Stimulated activated CD4-positive, alpha-beta T cell treated with anti-CD3 and anti-CD28 coated beads, Interleukin-15, amount 100 ng/mL, for 24 hours (primary cell): ENCODE data around the gene ABHD2.
A peak's percentile ranks its signal among the peaks of the same experiment; 100 is the strongest.
"Not testable (repeated sequence)": the region's sequence is repeated elsewhere in the genome, so short reads cannot be mapped to it uniquely, and the experiment has no call there.

Source experiments
- DNase-seq: peaks from one replicate; pipeline ENCODE4 v3.0.0-alpha.2; 2020

ABHD2 gene

GRCh38 chr15:89243046-89243690 lies 154.9 kb downstream of the ABHD2 start:
- DNase-seq, result no peak

DNA sequence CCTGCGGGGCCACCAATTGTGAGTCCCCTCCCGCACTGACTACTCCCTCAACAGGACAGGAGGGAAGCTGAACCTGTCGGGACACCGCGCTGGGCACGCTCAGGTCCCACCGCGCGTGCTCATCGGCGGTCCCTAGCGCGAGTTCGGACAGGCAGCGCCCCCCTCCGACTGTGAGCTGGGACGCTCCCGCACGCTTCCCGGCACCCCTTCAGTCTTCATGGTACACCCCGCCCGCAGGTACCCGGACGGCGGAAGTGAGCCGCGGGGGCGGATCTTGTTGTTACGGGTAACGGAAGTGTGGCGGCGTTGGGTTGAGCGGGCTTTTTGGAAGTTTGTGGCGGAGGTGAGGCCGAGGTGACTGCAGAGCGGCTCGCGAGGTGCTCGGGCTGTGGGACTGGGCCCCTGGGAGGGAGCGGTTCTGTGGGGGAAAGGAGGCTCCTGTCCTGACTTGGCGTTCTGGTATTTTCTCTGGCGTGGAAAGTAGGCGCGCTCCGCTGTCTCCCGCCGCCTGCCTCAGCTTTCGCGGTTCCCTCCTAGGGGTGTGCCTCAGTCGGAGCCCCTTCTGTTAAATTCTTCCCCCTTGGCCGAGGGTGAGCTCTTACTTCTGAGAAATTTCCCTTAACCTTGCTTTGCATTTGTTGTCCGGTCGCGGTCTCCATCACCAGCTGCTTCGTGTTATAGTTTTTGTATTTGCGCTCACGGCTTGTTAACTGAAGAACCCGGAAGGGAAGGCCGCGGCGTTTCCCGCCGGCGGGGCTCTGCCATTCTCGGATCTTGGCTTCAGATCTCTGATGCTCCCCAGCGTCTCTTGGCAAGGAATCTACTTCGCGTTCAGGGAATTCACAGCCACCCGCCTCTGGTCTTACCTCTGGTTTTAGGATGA lies 155.7 kb downstream of the ABHD2 start, which contains the start of gene FANCI:
FANCI (plus strand) TSS at position 289 of the 883 bp plus-strand sequence. CDS start 3,669 bp downstream, outside the sequence.
- peak; percentile 99 for DNase-seq

- DNase-seq, result no peak
Measured at GRCh38 chr15:89244574-89244903, 156.3 kb downstream of the ABHD2 start.

DNA sequence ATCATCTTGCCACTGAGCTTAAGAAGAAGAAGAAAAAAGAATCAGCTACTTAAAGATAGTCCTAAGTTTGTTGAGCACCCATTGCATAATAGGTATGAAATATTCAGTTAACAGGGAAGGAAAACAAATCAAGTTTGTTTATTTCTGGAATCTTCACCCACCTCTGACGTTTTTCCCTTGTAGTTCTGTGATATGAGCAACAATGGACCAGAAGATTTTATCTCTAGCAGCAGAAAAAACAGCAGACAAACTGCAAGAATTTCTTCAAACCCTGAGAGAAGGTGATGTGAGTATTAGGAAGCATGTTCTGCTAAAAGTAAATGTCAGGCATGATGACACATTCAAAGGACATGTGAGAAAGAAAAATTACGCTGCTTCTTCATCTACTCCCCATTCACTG lies 159.2 kb downstream of the ABHD2 start:
- DNase-seq, result no peak

GRCh38 chr15:89248584-89248983 lies 160.3 kb downstream of the ABHD2 start:
- DNase-seq, result no peak

DNA sequence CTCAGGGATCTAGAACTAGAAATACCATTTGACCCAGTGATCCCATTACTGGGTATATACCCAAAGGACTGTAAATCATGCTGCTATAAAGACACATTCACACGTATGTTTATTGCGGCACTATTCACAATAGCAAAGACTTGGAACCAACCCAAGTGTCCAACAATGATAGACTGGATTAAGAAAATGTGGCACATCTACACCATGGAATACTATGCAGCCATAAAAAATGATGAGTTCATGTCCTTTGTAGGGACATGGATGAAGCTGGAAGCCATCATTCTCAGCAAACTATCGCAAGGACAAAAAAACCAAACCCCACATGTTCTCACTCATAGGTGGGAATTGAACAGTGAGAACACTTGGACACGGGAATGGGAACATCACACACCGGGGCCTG lies 161.9 kb downstream of the ABHD2 start:
- DNase-seq, result not testable (repeated sequence)
